PC-3 (cell line): ENCODE results near the gene SLC6A7.

ENCODE experiments used
- EZH2 ChIP-seq: fragments of 300-600 bp; sonication (generic); IDR thresholded peaks from one replicate; pipeline ENCODE4 v1.6.1; 2017; ENCODE audit warnings: antibody characterized with exemption, mild to moderate bottlenecking, low read length; ENCODE audit not compliant: unreplicated experiment
- EZH2phosphoT487 ChIP-seq: fragments of 300-600 bp; sonication (generic); IDR thresholded peaks from 2 replicates; pipeline ENCODE4 v1.6.1; 2018; ENCODE audit warnings: mild to moderate bottlenecking, antibody characterized with exemption, low read length, borderline replicate concordance
- TF ChIP-seq, protein P1 (sequence below): fragments of 300-600 bp; sonication (generic); conservative IDR thresholded peaks from 2 replicates; pipeline ENCODE4 v1.5.1; 2017; ENCODE audit warnings: antibody characterized with exemption, low read depth, mild to moderate bottlenecking, low read length

DNA sequence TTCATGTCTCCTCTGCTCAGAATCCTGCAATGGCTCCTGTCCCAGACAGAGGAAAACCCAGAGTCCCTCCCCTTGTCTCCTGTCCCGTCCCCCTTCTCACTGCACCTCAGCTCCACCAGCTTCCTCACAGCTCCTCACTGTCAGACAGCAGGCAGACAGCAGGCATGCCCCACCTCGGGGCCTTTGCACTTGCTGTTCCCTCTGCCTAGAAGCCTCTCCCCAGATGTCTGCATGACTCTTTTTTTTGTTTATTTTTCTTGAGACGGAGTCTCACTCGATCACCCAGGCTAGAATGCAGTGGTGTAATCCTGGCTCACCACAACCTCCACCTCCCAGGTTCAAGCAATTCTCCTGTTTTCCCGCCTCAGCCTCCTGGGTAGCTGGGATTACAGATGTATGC is 8.8 kb upstream of the SLC6A7 start:
- TF ChIP-seq, protein P1, sequence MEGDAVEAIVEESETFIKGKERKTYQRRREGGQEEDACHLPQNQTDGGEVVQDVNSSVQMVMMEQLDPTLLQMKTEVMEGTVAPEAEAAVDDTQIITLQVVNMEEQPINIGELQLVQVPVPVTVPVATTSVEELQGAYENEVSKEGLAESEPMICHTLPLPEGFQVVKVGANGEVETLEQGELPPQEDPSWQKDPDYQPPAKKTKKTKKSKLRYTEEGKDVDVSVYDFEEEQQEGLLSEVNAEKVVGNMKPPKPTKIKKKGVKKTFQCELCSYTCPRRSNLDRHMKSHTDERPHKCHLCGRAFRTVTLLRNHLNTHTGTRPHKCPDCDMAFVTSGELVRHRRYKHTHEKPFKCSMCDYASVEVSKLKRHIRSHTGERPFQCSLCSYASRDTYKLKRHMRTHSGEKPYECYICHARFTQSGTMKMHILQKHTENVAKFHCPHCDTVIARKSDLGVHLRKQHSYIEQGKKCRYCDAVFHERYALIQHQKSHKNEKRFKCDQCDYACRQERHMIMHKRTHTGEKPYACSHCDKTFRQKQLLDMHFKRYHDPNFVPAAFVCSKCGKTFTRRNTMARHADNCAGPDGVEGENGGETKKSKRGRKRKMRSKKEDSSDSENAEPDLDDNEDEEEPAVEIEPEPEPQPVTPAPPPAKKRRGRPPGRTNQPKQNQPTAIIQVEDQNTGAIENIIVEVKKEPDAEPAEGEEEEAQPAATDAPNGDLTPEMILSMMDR: no peak
- TF ChIP-seq EZH2: no peak
- no peak for TF ChIP-seq EZH2phosphoT487
